CD4-positive, alpha-beta T cell treated with Interleukin-21 for 1 hour (primary cell): Measurements from ENCODE around the gene GOLGA2.
"Not testable (repeated sequence)": the region's sequence is repeated elsewhere in the genome, so short reads cannot be mapped to it uniquely, and the experiment has no call there.

Experiments used
- DNase-seq: peaks from one replicate; pipeline ENCODE4 v3.0.0-alpha.2; 2020

Gene GOLGA2

GRCh38 chr9:128232528-128233428 is 43.0 kb downstream of the GOLGA2 start:
- DNase-seq: no peak

GRCh38 chr9:128231638-128232527 is 43.9 kb downstream of the GOLGA2 start:
- DNase-seq: no peak

- DNase-seq: not testable (repeated sequence)
Observed at GRCh38 chr9:128230897-128231296, 44.9 kb downstream of the GOLGA2 start.

GRCh38 chr9:128226412-128226801 is 49.4 kb downstream of the GOLGA2 start:
- DNase-seq: no peak

- DNase-seq: no peak
Observed at GRCh38 chr9:128225770-128226411, 49.9 kb downstream of the GOLGA2 start.

- DNase-seq: no peak
Observed at GRCh38 chr9:128224877-128225276, 50.9 kb downstream of the GOLGA2 start.

- DNase-seq: no peak
Observed at GRCh38 chr9:128222880-128223670, 52.7 kb downstream of the GOLGA2 start.

- DNase-seq: no peak
Observed at GRCh38 chr9:128222026-128222425, 53.8 kb downstream of the GOLGA2 start.

GRCh38 chr9:128219831-128220230 is 56.0 kb downstream of the GOLGA2 start:
- no peak for DNase-seq

GRCh38 chr9:128218518-128219389 is 57.1 kb downstream of the GOLGA2 start:
- DNase-seq: peak; percentile 97

- DNase-seq: no peak
Observed at GRCh38 chr9:128218172-128218517, 57.7 kb downstream of the GOLGA2 start.

GRCh38 chr9:128216781-128217553 is 58.8 kb downstream of the GOLGA2 start:
- no peak for DNase-seq

- DNase-seq: no peak
Observed at GRCh38 chr9:128215491-128216409, 60.1 kb downstream of the GOLGA2 start.

- DNase-seq: no peak
Observed at GRCh38 chr9:128214571-128215490, 61.0 kb downstream of the GOLGA2 start.

- no peak for DNase-seq
Observed at GRCh38 chr9:128213746-128214497, 61.9 kb downstream of the GOLGA2 start.

GRCh38 chr9:128211981-128212281 is 63.9 kb downstream of the GOLGA2 start:
- no peak for DNase-seq

GRCh38 chr9:128211186-128211980 is 64.4 kb downstream of the GOLGA2 start:
- no peak for DNase-seq
